Adipocyte (in vitro differentiated cells): ENCODE measurements around the gene FASN.
A peak's percentile ranks its signal among the peaks of the same experiment; 100 is the strongest.

Experiments used
- DNase-seq: peaks from one replicate; pipeline ENCODE4 v3.0.0-alpha.2; 2015; ENCODE audit warnings: low read depth
- H3K27me3 ChIP-seq: replicated peaks from 2 replicates; pipeline ENCODE4 v1.7.0; 2013; ENCODE audit warnings: mild to moderate bottlenecking, low read length, moderate library complexity; ENCODE audit not compliant: control insufficient read depth, insufficient read depth
- H3K36me3 ChIP-seq: 2 replicates; pipeline ENCODE4 v1.7.0; 2013; ENCODE audit warnings: low read length, mild to moderate bottlenecking, moderate library complexity; ENCODE audit not compliant: control insufficient read depth, insufficient read depth, severe bottlenecking
- H3K4me1 ChIP-seq: 2 replicates; pipeline ENCODE4 v1.7.0; 2013; ENCODE audit warnings: mild to moderate bottlenecking, low read length, moderate library complexity; ENCODE audit not compliant: control insufficient read depth, insufficient read depth
- H3K4me3 ChIP-seq: 2 replicates; pipeline ENCODE4 v1.7.0; 2013; ENCODE audit warnings: mild to moderate bottlenecking, low read length, moderate library complexity
- H3K9ac ChIP-seq: 2 replicates; pipeline ENCODE4 v1.7.0; 2013; ENCODE audit warnings: mild to moderate bottlenecking, low read length, moderate library complexity
- H3K9me3 ChIP-seq: 2 replicates; pipeline ENCODE4 v1.7.0; 2013; ENCODE audit warnings: mild to moderate bottlenecking, low read length, moderate library complexity; ENCODE audit not compliant: control insufficient read depth

Gene FASN

DNA sequence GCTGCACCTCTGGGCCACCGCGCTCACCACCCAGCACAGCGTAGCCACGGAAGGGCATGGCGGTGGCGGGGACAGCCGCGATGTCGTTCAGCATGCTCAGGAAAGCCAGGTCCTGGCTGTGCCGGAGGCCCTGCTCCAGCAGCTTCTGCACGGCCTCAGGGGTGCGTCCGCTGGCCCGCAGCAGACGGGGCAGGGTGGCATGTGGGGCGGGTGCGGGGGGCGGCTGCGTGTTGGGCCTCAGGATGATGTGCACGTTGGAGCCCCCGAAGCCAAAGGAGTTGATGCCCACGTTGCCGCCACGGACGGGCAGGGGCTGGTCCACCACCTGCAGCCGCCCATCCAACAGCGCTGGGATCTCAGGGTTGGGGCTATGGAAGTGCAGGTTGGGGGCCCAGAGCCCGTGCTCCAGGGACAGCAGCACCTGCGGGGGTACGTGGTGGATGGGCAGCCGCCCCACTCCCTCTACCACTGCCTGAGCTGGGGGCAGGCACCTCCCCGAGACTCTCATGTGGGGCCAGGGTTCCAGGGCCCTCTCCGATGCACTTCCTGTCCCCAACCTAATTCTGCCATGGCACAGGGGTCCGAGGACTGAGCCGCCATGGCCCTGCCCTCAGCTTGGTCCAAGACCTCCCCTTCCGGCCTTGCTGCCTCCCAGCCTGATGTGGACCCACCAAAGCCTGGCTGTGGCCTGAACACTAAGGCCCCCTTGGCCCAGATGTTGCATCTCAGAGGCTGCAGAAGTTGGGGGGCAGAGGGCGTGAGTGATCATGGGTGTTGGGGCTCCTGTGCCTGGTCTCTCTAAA, 6.6 kb downstream of the FASN start:
- H3K9me3 ChIP-seq, result no peaks in the 10 kb centered on the region
- peaks cover 93% of the 10 kb centered on the region for H3K36me3 ChIP-seq
- peaks cover 7% of the 10 kb centered on the region for H3K4me1 ChIP-seq

DNA sequence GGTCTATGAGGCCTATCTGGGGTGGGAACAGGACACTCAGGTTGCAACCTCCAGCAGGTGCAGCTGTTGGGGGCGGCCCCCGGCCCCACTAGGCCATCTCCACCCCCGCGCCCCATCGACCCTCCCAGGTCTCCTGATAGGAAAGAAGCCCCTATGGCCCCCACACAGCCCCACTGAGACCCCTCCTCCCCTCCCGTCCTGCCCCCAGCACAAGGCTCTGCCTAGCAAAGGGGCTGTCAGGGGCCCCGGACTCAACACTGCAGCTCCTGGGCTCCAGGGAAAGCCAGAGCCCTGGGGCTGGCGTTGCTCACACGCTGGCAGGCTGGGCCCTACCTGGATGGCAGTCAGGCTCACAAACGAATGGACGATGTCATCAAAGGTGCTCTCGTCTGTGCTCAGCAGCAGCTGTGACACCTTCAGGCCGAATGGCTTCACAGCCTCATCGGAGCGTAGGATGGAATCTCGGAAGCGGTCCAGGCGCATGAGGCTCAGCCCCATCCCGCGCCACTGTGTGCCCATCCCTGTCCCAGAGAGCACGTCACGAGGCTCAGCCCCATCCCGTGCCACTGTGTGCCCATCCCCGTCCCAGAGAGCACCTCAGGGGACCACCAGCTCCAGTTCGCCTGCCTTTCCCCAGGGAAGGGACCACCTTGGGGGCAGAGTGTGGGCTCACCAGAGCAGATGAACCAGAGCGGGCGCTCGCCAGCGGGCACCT, 7.3 kb downstream of the FASN start:
- Histone ChIP-seq H3K9me3 (no peaks in the 10 kb centered on the region), H3K9ac (peak overlapping the region; percentile 34), H3K4me1 (peaks cover 4% of the 10 kb centered on the region), H3K4me3 (no peak overlapping the region), H3K36me3 (peaks cover 93% of the 10 kb centered on the region), H3K27me3 (no peaks in the 10 kb centered on the region)
- no peak for DNase-seq

More for the DNA sequence above, 6.6 kb downstream of the FASN start:
- no peaks in the 10 kb centered on the region for H3K27me3 ChIP-seq
- peak overlapping the region; percentile 56 for H3K4me3 ChIP-seq
- DNase-seq, result no peak
- H3K9ac ChIP-seq, result peak overlapping the region; percentile 63

- Histone ChIP-seq H3K4me3 (peak overlapping the region; percentile 20), H3K9me3 (no peaks in the 10 kb centered on the region), H3K9ac (peak overlapping the region; percentile 45), H3K36me3 (peaks cover 93% of the 10 kb centered on the region), H3K4me1 (no peaks in the 10 kb centered on the region), H3K27me3 (no peaks in the 10 kb centered on the region)
- DNase-seq, result no peak
Observed at GRCh38 chr17:82089723-82090548, 8.1 kb downstream of the FASN start.

DNA sequence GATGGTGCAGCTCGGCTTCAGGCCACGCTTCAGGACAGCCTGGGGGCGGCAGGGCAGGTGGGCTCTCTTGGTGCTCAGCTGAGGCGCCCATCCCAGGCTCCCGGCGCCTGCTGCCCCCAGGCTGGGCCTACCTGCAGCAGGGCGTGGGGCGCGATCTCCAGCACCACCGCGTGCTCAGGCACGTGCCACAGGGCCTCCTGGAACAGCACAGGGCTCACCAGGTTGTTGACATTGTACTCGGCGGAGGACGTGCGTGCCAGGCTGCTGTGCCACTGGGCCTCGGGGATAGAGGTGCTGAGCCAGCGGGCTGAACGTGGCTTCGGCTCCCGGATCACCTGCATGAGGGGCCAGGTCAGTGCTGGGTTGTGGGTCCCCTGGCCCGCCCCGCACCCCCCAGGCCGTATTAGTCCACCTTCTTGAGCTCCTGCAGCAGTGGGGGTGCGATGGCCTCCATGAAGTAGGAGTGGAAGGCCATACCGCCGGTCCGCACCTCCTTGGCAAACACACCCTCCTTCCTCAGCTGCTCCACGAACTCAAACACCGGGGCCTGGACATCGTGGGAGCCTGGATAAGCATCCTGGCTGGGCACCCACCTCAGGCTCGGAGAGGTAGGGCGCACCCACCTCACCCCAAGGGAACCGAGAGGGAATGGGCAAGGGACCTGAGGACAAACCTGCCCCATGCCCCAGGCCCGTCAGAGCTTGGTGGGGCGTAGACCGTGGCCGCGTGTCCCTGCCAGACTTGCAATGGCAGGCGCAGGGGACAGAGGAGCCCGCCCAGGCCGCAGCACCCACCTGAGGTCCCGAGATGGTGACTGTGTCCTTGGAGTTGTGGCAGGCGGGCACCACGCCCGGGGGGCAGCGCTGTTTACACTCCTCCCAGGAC, 9.0 kb downstream of the FASN start:
- no peaks in the 10 kb centered on the region for H3K27me3 ChIP-seq

DNA sequence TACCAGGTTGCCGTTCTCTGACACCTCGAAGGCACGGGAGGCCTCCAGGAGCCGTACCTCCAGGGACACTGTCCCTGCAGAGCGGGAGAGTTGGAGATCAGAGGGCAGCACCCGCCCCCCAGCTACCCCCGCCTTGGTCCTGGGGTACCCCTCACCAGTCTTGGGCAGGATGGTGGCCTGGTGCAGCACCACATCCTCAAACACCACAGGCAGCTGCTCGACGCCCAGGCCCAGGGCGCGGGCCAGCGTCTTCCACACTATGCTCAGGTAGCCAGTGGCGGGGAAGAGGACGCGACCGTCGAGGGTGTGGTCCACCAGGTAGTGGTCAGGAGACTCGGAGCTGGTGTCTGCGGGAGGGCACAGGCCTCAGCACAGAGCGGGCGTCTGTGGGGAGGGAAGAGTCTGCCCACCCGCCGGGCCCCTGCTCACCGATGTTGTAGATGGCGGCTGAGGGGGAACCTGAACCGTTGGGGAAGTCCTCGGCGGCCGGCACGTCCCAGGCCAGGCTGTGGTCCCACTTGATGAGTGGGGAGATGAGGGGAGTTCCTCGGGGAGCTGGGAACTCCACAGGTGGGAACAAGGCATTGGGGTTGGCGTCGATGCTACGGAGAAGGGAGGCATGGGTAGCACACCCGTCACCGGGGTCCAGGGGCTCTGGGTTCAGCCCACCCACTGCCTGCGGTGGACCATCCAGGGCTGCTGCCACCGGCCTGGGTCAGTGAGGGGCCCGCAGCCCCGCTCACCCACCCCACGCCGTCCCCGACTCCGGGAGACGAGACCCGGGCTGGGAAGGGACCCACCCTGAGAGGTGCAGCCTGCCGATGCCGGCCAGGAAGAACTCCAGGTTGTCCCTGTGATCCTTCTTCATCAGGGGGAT, 9.8 kb downstream of the FASN start:
- no peaks in the 10 kb centered on the region for H3K27me3 ChIP-seq
- no peaks in the 10 kb centered on the region for H3K4me1 ChIP-seq
- peaks cover 98% of the 10 kb centered on the region for H3K36me3 ChIP-seq
- no peak overlapping the region for H3K4me3 ChIP-seq
- no peaks in the 10 kb centered on the region for H3K9me3 ChIP-seq
- DNase-seq, result no peak
- H3K9ac ChIP-seq, result peak overlapping the region; percentile 6

More for the DNA sequence above, 9.0 kb downstream of the FASN start:
- Histone ChIP-seq H3K9me3 (no peaks in the 10 kb centered on the region), H3K9ac (peak overlapping the region; percentile 45), H3K4me3 (no peak overlapping the region), H3K4me1 (no peaks in the 10 kb centered on the region), H3K36me3 (peaks cover 97% of the 10 kb centered on the region)
- DNase-seq, result no peak

DNA sequence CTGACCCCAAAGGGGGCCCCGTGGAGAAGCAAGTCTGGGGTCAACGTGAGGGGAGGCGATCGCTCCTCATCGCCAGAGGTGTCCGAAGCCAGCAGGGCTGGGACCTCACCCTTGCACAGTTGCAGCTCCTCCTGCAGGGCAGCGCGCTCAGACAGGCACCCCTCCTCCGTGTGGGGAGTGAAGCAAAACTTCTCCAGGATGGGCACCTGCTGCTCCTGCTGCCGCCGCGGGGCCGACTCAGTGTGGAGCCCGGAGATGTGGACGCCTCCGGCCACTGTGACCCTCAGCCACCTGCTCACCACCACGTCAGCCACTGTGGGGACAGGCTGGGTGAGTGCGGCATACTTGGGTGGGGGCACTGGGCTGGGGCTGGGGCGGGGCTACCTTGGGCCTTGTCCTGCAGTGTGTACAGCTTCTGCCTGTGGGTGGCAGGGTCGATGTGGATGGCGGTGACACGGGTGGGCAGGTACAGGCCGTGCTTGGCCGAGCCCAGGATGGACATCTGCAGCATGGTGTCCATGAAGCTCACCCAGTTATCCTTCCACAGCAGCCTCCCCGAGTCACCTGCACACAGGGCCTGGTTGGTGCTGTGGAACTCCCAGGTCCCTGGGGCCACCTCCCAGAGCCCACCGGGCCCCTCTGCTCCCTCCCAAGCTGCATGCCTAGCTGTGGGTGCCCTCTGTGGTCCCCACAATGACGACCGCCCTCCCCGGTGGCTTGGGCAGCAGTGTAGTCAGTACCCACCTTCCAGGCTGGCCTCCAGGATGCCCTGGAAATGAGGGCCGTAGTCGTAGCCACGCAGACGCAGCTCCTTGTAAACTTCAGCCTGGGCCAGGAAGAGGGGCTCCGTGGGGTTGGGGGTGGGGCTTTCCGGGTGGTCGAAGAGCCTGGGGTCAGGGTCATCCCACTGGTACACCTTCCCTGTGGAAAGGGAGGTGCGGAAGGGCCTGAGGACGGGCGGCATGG, 10.8 kb downstream of the FASN start:
- H3K4me3 ChIP-seq, result no peak overlapping the region
- H3K9ac ChIP-seq, result no peak overlapping the region
- no peaks in the 10 kb centered on the region for H3K9me3 ChIP-seq
- H3K27me3 ChIP-seq, result no peaks in the 10 kb centered on the region
- peaks cover 100% of the 10 kb centered on the region for H3K36me3 ChIP-seq
- DNase-seq, result no peak
- H3K4me1 ChIP-seq, result no peaks in the 10 kb centered on the region

- no peaks in the 10 kb centered on the region for H3K27me3 ChIP-seq
- DNase-seq, result no peak
- no peak overlapping the region for H3K4me3 ChIP-seq
- H3K36me3 ChIP-seq, result peaks cover 99% of the 10 kb centered on the region
- no peaks in the 10 kb centered on the region for H3K4me1 ChIP-seq
- H3K9ac ChIP-seq, result no peak overlapping the region
- no peaks in the 10 kb centered on the region for H3K9me3 ChIP-seq
Observed at GRCh38 chr17:82085931-82086764, 11.9 kb downstream of the FASN start.

DNA sequence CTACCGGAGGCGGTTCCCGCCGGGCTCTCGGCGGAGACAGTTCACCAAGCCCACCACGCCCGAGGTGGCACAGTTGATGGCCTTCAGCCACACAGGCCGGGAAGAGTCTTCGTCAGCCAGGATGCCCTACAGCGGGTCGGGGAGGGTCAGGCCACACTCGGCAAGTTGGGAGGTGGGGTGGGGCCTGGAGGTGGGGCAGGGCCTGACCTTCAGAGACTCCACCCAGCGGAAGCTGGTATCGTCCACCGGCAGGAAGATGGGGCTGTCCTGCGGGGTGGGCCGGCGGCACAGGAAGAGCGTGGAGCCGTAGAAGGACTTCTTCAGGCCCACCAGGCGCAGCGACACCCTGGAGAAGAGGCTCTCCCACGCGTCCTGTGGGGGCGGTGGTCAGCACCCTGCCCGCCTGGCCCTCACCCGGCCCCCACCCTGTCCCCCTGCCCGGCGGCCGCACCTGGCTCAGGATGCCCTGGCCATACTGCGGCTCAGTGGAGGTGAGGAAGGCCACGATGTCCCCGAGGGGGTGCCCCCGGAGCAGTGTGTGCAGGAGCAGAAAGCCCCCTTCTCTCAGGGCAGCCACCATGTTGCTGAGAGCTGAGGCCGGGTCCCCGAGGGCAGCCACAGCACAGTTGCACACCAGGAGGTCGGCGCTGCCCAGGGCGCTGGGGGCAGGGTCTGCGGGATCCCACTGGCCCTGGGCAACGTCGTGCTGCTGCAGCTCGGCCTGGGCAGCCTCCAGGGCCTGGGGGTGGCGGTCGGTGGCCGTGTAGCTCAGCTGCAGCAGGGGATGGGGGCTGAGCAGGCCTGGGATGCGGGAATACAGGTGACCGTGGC, 12.8 kb downstream of the FASN start:
- no peak for DNase-seq
- Histone ChIP-seq H3K36me3 (peaks cover 99% of the 10 kb centered on the region), H3K9ac (no peak overlapping the region), H3K9me3 (no peaks in the 10 kb centered on the region), H3K4me3 (no peak overlapping the region), H3K4me1 (no peaks in the 10 kb centered on the region), H3K27me3 (no peaks in the 10 kb centered on the region)
